HepG2 (cell line): Measurements from ENCODE around the gene RHOT1. TPM values are rescaled to one million over a fixed set of nuclear protein-coding genes. Genes with fewer than 3 reads are reported as not detected.
A peak's percentile ranks its signal among the peaks of the same experiment; 100 is the strongest.
"Not testable (repeated sequence)": the region's sequence is repeated elsewhere in the genome, so short reads cannot be mapped to it uniquely, and the experiment has no call there.

Experiments
- ATAC-seq: fragments of 200-7000 bp; cut with Tn5 transposase; 3 replicates; pipeline ENCODE4 v1.9.1; 2020; ENCODE audit warnings: mild to moderate bottlenecking, moderate library complexity
- BruUV-seq: library from RNA; stranded (reverse); fragments of 400-500 nt; replicated peaks from 2 replicates; lab custom pipeline; 2021; lab: Mats Ljungman, UMichigan
- CTCF ChIA-PET: fragments of 300-600 bp; formaldehyde crosslinking; extraction: SDS; loops from one replicate; lab custom pipeline; 2021; ENCODE audit warnings: low total read pairs, inconsistent platforms, low intra/inter-chr PET ratio; lab: Yijun Ruan, JAX
- POLR2A ChIA-PET: fragments of 350-600 bp; sonication (Branson Sonifier 250); formaldehyde crosslinking; loops from one replicate; lab custom pipeline; 2020; ENCODE audit warnings: antibody characterized with exemption, inconsistent platforms; lab: Yijun Ruan, JAX
- DNase-seq: peaks from one replicate; pipeline ENCODE4 v3.0.0-alpha.2; 2015; ENCODE audit warnings: low spot score
- FAIRE-seq: peaks from 3 replicates; lab custom pipeline; 2011; peaks lifted over from hg19 to GRCh38; lab: Jason Lieb, UNC
- H2AFZ ChIP-seq: one replicate; pipeline ENCODE4 v1.6.1; 2011; ENCODE audit warnings: low read length, inconsistent platforms
- H3K27ac ChIP-seq: fragments of 300-600 bp; 3 replicates; pipeline ENCODE4 v1.8.0; 2011; ENCODE audit warnings: mixed run types, mild to moderate bottlenecking, mixed read lengths, low read length, inconsistent platforms; ENCODE audit not compliant: insufficient read depth; ENCODE audit errors: extremely low read length
- H3K27me3 ChIP-seq, 2 experiments: fragments of 200-600 bp in 1 of 2; 2 replicates in 1 of 2; 3 replicates in 1 of 2; pipeline versions ENCODE4 v1.6.0 to v1.8.0; 2011; ENCODE audit warnings: low read length in 2 of 2, mild to moderate bottlenecking in 2 of 2, moderate library complexity in 2 of 2, inconsistent platforms in 1 of 2; ENCODE audit not compliant: insufficient read depth in 2 of 2, control insufficient read depth in 1 of 2
- H3K36me3 ChIP-seq, 2 experiments: fragments of 200-600 bp in 1 of 2; replicated peaks in 1 of 2; 2 replicates in 1 of 2; 3 replicates in 1 of 2; pipeline versions ENCODE4 v1.5.1 to v1.8.0; 2011; ENCODE audit warnings: low read length in 2 of 2, inconsistent platforms in 1 of 2; ENCODE audit not compliant: insufficient read depth in 2 of 2, control insufficient read depth in 1 of 2
- H3K4me1 ChIP-seq: 2 replicates; pipeline ENCODE4 v1.5.1; 2012; ENCODE audit warnings: low read length, inconsistent platforms; ENCODE audit not compliant: insufficient read depth
- H3K4me2 ChIP-seq: 2 replicates; pipeline ENCODE4 v1.6.0; 2011; ENCODE audit warnings: low read depth, low read length, inconsistent platforms
- H3K4me3 ChIP-seq, 3 experiments: fragments of 200-600 bp in 1 of 3; sonication (generic), shearing (Covaris generic) in 1 of 3; replicated peaks in 1 of 3; 2 replicates each; pipeline ENCODE4 v1.5.1; 2011 to 2016; ENCODE audit warnings: low read length in 3 of 3, inconsistent platforms in 2 of 3, low read depth in 2 of 3, mild to moderate bottlenecking in 2 of 3, control low read depth in 1 of 3, mixed read lengths in 1 of 3; ENCODE audit not compliant: insufficient read depth in 1 of 3
- H3K79me2 ChIP-seq: one replicate; pipeline ENCODE4 v1.6.1; 2011; ENCODE audit warnings: low read length, inconsistent platforms; ENCODE audit not compliant: insufficient read depth
- H3K9ac ChIP-seq: 2 replicates; pipeline ENCODE4 v1.6.0; 2011; ENCODE audit warnings: mild to moderate bottlenecking, low read depth, low read length, inconsistent platforms; ENCODE audit not compliant: insufficient read depth
- H3K9me3 ChIP-seq: 2 replicates; pipeline ENCODE4 v1.5.1; 2012; ENCODE audit warnings: mild to moderate bottlenecking, low read length
- H4K20me1 ChIP-seq: 2 replicates; pipeline ENCODE4 v1.6.0; 2011; ENCODE audit warnings: inconsistent platforms, mild to moderate bottlenecking, low read length, moderate library complexity; ENCODE audit not compliant: insufficient read depth
- CBX1 ChIP-seq: IDR thresholded peaks from one replicate; pipeline ENCODE4 v1.6.1; 2016; ENCODE audit warnings: antibody characterized with exemption, low read depth
- CBX5 ChIP-seq: sonication (generic); formaldehyde crosslinking; IDR thresholded peaks from 2 replicates; pipeline ENCODE4 v1.4.0; 2020; ENCODE audit warnings: missing genetic modification reagents, borderline replicate concordance
- HMGXB4 ChIP-seq, 2 experiments: sonication (generic) in 1 of 2; formaldehyde crosslinking in 1 of 2; IDR thresholded peaks; 2 replicates each; pipeline versions ENCODE4 v1.4.0 to v1.6.1; 2018 to 2020; ENCODE audit warnings: missing genetic modification reagents in 2 of 2, borderline replicate concordance in 1 of 2, low read depth in 1 of 2, mild to moderate bottlenecking in 1 of 2, missing biosample characterization in 1 of 2
- RAD21 ChIP-seq: fragments of 450-650 bp; formaldehyde crosslinking; IDR thresholded peaks from 2 replicates; pipeline ENCODE4 v1.5.0; 2020; ENCODE audit warnings: mild to moderate bottlenecking
- SETDB1 ChIP-seq: sonication (generic); formaldehyde crosslinking; IDR thresholded peaks from 2 replicates; pipeline ENCODE4 v1.5.1; 2020; ENCODE audit warnings: missing genetic modification reagents, mild to moderate bottlenecking, borderline replicate concordance
- STAG1 ChIP-seq: sonication (generic); formaldehyde crosslinking; IDR thresholded peaks from 2 replicates; pipeline ENCODE4 v1.4.0; 2020; ENCODE audit warnings: missing genetic modification reagents
- ZBTB33 ChIP-seq: sonication (generic); formaldehyde crosslinking; IDR thresholded peaks from 2 replicates; pipeline ENCODE4 v1.4.0; 2020; ENCODE audit warnings: missing genetic modification reagents
- ZMYM2 ChIP-seq: sonication (generic); formaldehyde crosslinking; IDR thresholded peaks from 2 replicates; pipeline ENCODE4 v1.8.0; 2022; ENCODE audit warnings: mild to moderate bottlenecking, missing genetic modification reagents
- ZNF280D ChIP-seq: sonication (generic); formaldehyde crosslinking; IDR thresholded peaks from 2 replicates; pipeline ENCODE4 v1.5.1; 2020; ENCODE audit warnings: mild to moderate bottlenecking, missing genetic modification reagents
- WGBS: methylation state at CpG from one replicate; pipeline ENCODE4 v1.1.6; 2017; ENCODE audit warnings: low lambda C conversion rate; 5-methylcytosine and 5-hydroxymethylcytosine counted together
- in situ Hi-C: cut with HindIII; loops from 2 replicates; pipeline ENCODE4 v1.10.0; 2017; ENCODE audit warnings: low pct_unique_long_range_greater_than_20kb; ENCODE audit not compliant: extremely low pct_ligation_motif_present
- intact Hi-C: fragments of 100-400 bp; cut with micrococcal nuclease; formaldehyde crosslinking; loops from one replicate; pipeline ENCODE4 v1.10.0; 2022; ENCODE audit not compliant: unreplicated experiment
- polyA plus RNA-seq, 8 experiments: library from polyadenylated mRNA; depleted of rRNA in 3 of 8; stranded (reverse) in 7 of 8; unstranded in 1 of 8; fragments of >200 nt; fragmentation: Illumina TruSeq in 4 of 8; extraction: Trizol in 4 of 8; gene quantifications; 2 replicates each; pipeline versions ENCODE4 v1.2.1 to v1.2.3, GENCODE V29; 2011 to 2016; ENCODE audit warnings: low read depth in 4 of 8, missing spikeins in 1 of 8, mixed read lengths in 1 of 8; ENCODE audit not compliant: insufficient read depth in 1 of 8
- total RNA-seq, 5 experiments: library from RNA; depleted of rRNA; stranded (reverse); fragments of >200 nt; fragmentation: Illumina TruSeq; extraction: Trizol; gene quantifications; 2 replicates each; pipeline ENCODE4 v1.2.3, GENCODE V29; 2016; ENCODE audit warnings: low read depth in 1 of 5
- TF ChIP-seq, protein P1 (sequence below): sonication (generic); formaldehyde crosslinking; IDR thresholded peaks from 2 replicates; pipeline ENCODE4 v1.5.0; 2020; ENCODE audit warnings: missing genetic modification reagents, mild to moderate bottlenecking, borderline replicate concordance
- TF ChIP-seq, protein P2 (sequence below): sonication (generic); formaldehyde crosslinking; IDR thresholded peaks from 2 replicates; pipeline ENCODE4 v1.5.0; 2020; ENCODE audit warnings: mild to moderate bottlenecking, missing genetic modification reagents, moderate library complexity

The RHOT1 gene
- total and polyA plus RNA-seq, 2 of the 13 experiments (the other 11 are each of a cell fraction or from before 2014, with no cell fraction given): 25.6 to 41.5 TPM

GRCh38 chr17:32135497-32136117 lies 6.7 kb upstream of the RHOT1 start:
- H3K9ac ChIP-seq, intact Hi-C loops, H3K27me3 ChIP-seq, H3K27ac ChIP-seq, POLR2A ChIA-PET, DNase-seq, FAIRE-seq, CTCF ChIA-PET, H3K4me3 ChIP-seq, H4K20me1 ChIP-seq, BruUV-seq, in situ Hi-C loops, H2AFZ ChIP-seq, ATAC-seq, H3K36me3 ChIP-seq, H3K79me2 ChIP-seq, H3K4me2 ChIP-seq: not testable (repeated sequence)
- WGBS: 39% methylated on average over 12 of the region's 14 CpGs
- TF ChIP-seq ZBTB33 (CRISPR knock-in tag): peak; percentile 96
- peak; percentile 97 for TF ChIP-seq ZNF280D (CRISPR knock-in tag)
- TF ChIP-seq, protein P1, sequence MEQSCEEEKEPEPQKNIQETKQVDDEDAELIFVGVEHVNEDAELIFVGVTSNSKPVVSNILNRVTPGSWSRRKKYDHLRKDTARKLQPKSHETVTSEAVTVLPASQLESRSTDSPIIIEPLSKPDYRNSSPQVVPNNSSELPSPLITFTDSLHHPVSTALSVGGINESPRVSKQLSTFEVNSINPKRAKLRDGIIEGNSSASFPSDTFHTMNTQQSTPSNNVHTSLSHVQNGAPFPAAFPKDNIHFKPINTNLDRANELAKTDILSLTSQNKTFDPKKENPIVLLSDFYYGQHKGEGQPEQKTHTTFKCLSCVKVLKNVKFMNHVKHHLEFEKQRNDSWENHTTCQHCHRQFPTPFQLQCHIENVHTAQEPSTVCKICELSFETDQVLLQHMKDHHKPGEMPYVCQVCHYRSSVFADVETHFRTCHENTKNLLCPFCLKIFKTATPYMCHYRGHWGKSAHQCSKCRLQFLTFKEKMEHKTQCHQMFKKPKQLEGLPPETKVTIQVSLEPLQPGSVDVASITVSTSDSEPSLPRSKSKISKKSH (CRISPR knock-in tag): peak; percentile 99
- peak; percentile 49; the same call in 1 of the 2 replicates for TF ChIP-seq RAD21 (CRISPR knock-in tag)
- TF ChIP-seq, protein P2, sequence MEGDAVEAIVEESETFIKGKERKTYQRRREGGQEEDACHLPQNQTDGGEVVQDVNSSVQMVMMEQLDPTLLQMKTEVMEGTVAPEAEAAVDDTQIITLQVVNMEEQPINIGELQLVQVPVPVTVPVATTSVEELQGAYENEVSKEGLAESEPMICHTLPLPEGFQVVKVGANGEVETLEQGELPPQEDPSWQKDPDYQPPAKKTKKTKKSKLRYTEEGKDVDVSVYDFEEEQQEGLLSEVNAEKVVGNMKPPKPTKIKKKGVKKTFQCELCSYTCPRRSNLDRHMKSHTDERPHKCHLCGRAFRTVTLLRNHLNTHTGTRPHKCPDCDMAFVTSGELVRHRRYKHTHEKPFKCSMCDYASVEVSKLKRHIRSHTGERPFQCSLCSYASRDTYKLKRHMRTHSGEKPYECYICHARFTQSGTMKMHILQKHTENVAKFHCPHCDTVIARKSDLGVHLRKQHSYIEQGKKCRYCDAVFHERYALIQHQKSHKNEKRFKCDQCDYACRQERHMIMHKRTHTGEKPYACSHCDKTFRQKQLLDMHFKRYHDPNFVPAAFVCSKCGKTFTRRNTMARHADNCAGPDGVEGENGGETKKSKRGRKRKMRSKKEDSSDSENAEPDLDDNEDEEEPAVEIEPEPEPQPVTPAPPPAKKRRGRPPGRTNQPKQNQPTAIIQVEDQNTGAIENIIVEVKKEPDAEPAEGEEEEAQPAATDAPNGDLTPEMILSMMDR (CRISPR knock-in tag): peak; percentile 54
- TF ChIP-seq CBX5 (CRISPR knock-in tag): peak; percentile 62; the same call in 1 of the 2 replicates
- TF ChIP-seq HMGXB4 (CRISPR knock-in tag; IDR thresholded peaks at IDR 0.05; ENCODE audit: borderline replicate concordance in 1 of 2, low read depth in 1 of 2): peak in 1 of 2 experiments; percentile 42; a peak in 1 of 4 replicates
- peak; percentile 51 for TF ChIP-seq STAG1 (CRISPR knock-in tag)
- TF ChIP-seq SETDB1 (CRISPR knock-in tag): peak; percentile 94
- peak; percentile 70 for TF ChIP-seq ZMYM2 (CRISPR knock-in tag)
- TF ChIP-seq CBX1: peak; percentile 43
- H3K9me3 ChIP-seq: peaks cover 16% of the 10 kb centered on the region; the same call in 1 of the 2 replicates
- H3K4me1 ChIP-seq: peaks cover 16% of the 10 kb centered on the region
